GM06990 (cell line): Measurements from ENCODE around the gene HEY2.

ENCODE experiments used
- DNase-seq: peaks from one replicate; pipeline ENCODE4 v3.0.0-alpha.2; 2011; ENCODE audit not compliant: insufficient read length; ENCODE audit errors: extremely low read depth
- H3K27me3 ChIP-seq: replicated peaks from 2 replicates; pipeline ENCODE4 v1.6.0; 2011; ENCODE audit warnings: low read length; ENCODE audit not compliant: control insufficient read depth, insufficient read depth
- H3K36me3 ChIP-seq: 2 replicates; pipeline ENCODE4 v1.5.1; 2011; ENCODE audit warnings: low read length; ENCODE audit not compliant: control insufficient read depth, insufficient read depth
- H3K4me3 ChIP-seq: replicated peaks from 2 replicates; pipeline ENCODE4 v1.5.1; 2011; ENCODE audit warnings: low read depth, mild to moderate bottlenecking, control low read depth, low read length
- CTCF ChIP-seq: IDR thresholded peaks from 2 replicates; pipeline ENCODE4 v1.5.1; 2011; ENCODE audit warnings: low read length, control low read depth, mild to moderate bottlenecking, inconsistent platforms; ENCODE audit not compliant: insufficient read depth, poor library complexity, severe bottlenecking

Gene HEY2

GRCh38 chr6:125749865-125750691, 646 bp downstream of the HEY2 start:
- Histone ChIP-seq H3K4me3 (peak overlapping the region; percentile 54), H3K27me3 (peaks cover 3% of the 10 kb centered on the region; the same call in 1 of the 2 replicates), H3K36me3 (no peaks in the 10 kb centered on the region)
- TF ChIP-seq CTCF = no peak
- no peak for DNase-seq

DNA sequence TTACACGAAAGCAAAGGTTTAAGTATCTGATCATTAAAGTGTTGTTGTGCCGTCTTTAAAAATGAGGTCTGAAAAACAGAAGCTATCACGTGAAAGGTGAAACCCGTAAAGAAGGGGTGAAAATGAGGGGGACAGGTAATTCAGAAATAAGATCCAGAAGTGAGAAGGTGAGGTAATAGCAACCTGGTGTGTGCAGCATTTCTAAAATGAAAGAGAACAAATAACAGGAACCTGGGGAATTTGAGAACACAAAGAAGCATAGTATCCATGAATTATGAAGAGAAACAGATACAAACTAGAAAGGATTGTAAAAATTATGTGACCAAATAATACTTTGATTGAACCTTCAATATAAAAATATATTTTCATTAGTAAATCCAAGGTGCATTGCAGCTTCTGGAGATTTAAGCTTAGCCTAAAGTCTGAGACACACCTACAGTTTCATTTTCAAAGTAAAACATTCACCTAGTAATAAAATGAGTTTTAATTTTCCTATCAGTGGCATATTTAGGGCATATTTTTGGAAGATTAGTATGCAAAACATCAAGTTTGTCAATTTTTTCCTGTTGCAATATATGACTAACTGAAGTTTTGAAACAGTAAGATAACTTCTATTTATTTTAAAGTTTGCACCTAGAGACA, 1.4 kb downstream of the HEY2 start:
- no peaks in the 10 kb centered on the region for H3K36me3 ChIP-seq
- DNase-seq = no peak
- no peak overlapping the region for H3K4me3 ChIP-seq
- no peak for TF ChIP-seq CTCF
- H3K27me3 ChIP-seq = peaks cover 3% of the 10 kb centered on the region; the same call in 1 of the 2 replicates

- H3K4me3 ChIP-seq = no peak overlapping the region
- TF ChIP-seq CTCF = no peak
- H3K36me3 ChIP-seq = no peaks in the 10 kb centered on the region
- no peak for DNase-seq
- H3K27me3 ChIP-seq = peaks cover 3% of the 10 kb centered on the region; the same call in 1 of the 2 replicates
These were observed 2.0 kb downstream of the HEY2 start for GRCh38 chr6:125751334-125751916.

- no peak for TF ChIP-seq CTCF
- no peak overlapping the region for H3K4me3 ChIP-seq
- no peaks in the 10 kb centered on the region for H3K36me3 ChIP-seq
- DNase-seq = no peak
- H3K27me3 ChIP-seq = 0 out of 2 replicates have a peak, but pooled peaks cover 1% of the 10 kb centered on the region
These were observed 3.3 kb downstream of the HEY2 start for GRCh38 chr6:125752773-125753172.

DNA sequence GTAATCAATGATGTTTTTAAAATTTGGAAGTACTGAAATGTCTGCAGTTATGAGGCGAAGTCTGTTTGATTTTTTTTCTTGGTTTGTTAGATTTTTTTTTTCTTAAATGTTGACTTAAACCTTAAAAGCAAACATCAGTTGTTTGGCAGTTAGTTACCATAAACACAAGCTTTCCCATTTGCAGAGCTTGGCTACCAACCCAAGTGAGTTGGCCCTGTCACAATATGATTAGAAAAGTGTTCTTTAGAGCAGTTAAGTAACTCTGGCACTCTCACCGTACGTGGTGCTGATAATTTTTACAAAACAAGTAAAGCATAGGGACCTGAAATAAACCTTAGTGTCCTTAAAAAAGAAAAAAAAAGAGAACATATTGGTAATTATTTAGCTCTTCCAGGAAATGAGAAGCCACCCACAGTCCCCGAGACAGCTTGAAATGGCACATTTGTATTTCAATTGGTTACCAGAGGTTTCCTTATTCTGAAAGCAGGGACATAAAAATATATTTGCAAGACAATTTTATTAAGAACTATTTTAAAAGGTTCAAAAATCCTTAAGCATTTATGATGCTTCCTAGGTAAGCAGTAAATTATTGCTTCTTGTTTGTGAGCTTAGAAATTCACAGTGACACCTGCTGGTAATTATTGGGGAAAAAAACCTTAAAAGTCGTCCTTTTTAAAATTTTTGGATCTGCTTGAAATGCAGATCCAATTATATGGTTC, 3.9 kb downstream of the HEY2 start:
- TF ChIP-seq CTCF = peak; percentile 33
- 0 out of 2 replicates have a peak, but pooled peaks cover 1% of the 10 kb centered on the region for H3K27me3 ChIP-seq
- no peak overlapping the region for H3K4me3 ChIP-seq
- no peak for DNase-seq
- H3K36me3 ChIP-seq = no peaks in the 10 kb centered on the region
